ENCODE results near the gene GPR156. TPM values are rescaled to one million over a fixed set of nuclear protein-coding genes. Genes with fewer than 3 reads are reported as not detected.
"Not testable (repeated sequence)": the region's sequence is repeated elsewhere in the genome, so short reads cannot be mapped to it uniquely, and the experiment has no call there.

The GPR156 gene
- total RNA-seq, 1 donor from 2014 or later, result 0.41 TPM

- no peak for DNase-seq (ENCODE audit: low spot score, unreplicated experiment)
- Mint-ChIP-seq H3K36me3 (ENCODE audit: insufficient read depth) (no peaks in the 10 kb centered on the region), H3K27me3 (peaks cover 7% of the 10 kb centered on the region), H3K4me3 (ENCODE audit: low read depth) (no peak overlapping the region), H3K4me1 (ENCODE audit: low read depth) (peaks cover 6% of the 10 kb centered on the region), H3K27ac (no peak overlapping the region), H3K9me3 (ENCODE audit: low read depth) (no peaks in the 10 kb centered on the region)
- TF ChIP-seq CTCF (IDR thresholded peaks at IDR 0.05; ENCODE audit: unreplicated experiment), result no peak
Observed at GRCh38 chr3:120299403-120299802, 14.4 kb upstream of the GPR156 start.

- no peaks in the 10 kb centered on the region for H3K36me3 Mint-ChIP-seq (ENCODE audit: insufficient read depth)
- no peak overlapping the region for H3K4me3 Mint-ChIP-seq (ENCODE audit: low read depth)
- H3K27me3 Mint-ChIP-seq, result peaks cover 7% of the 10 kb centered on the region
- H3K27ac Mint-ChIP-seq, result no peak overlapping the region
- peaks cover 6% of the 10 kb centered on the region for H3K4me1 Mint-ChIP-seq (ENCODE audit: low read depth)
- peaks cover 1% of the 10 kb centered on the region for H3K9me3 Mint-ChIP-seq (ENCODE audit: low read depth)
- TF ChIP-seq CTCF (IDR thresholded peaks at IDR 0.05; ENCODE audit: unreplicated experiment), result no peak
- DNase-seq (ENCODE audit: low spot score, unreplicated experiment), result no peak
Observed at GRCh38 chr3:120298996-120299395, 14.0 kb upstream of the GPR156 start.

DNA sequence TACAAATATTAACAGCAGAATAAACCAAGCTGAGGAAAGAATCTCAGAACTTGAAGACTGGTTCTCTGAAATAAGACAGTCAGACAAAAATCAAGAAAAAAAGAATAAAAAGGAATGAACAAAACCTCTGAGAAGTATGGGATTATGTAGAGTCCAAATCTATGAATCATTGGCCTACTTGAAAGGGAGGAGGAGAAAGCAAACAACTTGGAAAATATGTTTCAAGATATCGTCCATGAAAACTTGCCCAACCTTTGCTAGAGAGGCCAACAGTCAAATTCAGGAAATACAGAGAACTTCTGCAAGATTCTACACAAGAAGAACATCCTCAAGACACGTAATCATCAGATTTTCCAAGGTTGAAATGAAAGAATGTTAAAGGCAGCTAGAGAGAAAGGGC is 6.5 kb upstream of the GPR156 start:
- H3K4me1 Mint-ChIP-seq (ENCODE audit: low read depth); H3K27ac Mint-ChIP-seq; H3K4me3 Mint-ChIP-seq (ENCODE audit: low read depth); DNase-seq (ENCODE audit: low spot score, unreplicated experiment); H3K36me3 Mint-ChIP-seq (ENCODE audit: insufficient read depth): not testable (repeated sequence)
- Mint-ChIP-seq H3K27me3 (peaks cover 21% of the 10 kb centered on the region), H3K9me3 (ENCODE audit: low read depth) (peaks cover 12% of the 10 kb centered on the region)

DNA sequence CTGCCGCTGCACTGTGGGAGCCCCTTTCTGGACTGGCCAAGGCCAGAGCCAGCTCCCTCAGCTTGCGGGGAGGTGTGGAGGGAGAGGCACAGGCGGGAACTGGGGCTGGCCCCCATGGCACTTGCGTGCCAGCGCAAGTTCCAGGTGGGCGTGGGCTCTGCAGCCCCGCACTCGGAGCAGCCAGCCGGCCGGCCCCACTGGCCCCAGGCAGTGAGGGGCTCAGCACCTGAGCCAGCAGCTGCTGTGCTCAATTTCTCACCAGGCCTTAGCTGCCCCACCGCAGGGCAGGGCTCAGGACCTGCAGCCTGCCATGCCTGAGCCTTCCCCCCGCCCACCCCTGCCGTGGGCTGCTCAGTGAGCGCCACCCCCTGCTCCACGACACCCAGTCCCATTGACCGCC is 4.6 kb upstream of the GPR156 start:
- no peak overlapping the region for H3K27ac Mint-ChIP-seq
- no peaks in the 10 kb centered on the region for H3K4me1 Mint-ChIP-seq (ENCODE audit: low read depth)
- no peak for TF ChIP-seq CTCF (IDR thresholded peaks at IDR 0.05; ENCODE audit: unreplicated experiment)
- H3K27me3 Mint-ChIP-seq, result peaks cover 32% of the 10 kb centered on the region
- peaks cover 12% of the 10 kb centered on the region for H3K9me3 Mint-ChIP-seq (ENCODE audit: low read depth)
- H3K36me3 Mint-ChIP-seq (ENCODE audit: insufficient read depth), result no peaks in the 10 kb centered on the region
- H3K4me3 Mint-ChIP-seq (ENCODE audit: low read depth), result no peak overlapping the region
- DNase-seq (ENCODE audit: low spot score, unreplicated experiment), result no peak

GRCh38 chr3:120286465-120286864 is 1.4 kb upstream of the GPR156 start:
- no peak for TF ChIP-seq CTCF (IDR thresholded peaks at IDR 0.05; ENCODE audit: unreplicated experiment)
- no peaks in the 10 kb centered on the region for H3K9me3 Mint-ChIP-seq (ENCODE audit: low read depth)
- H3K27ac Mint-ChIP-seq, result no peak overlapping the region
- H3K4me3 Mint-ChIP-seq (ENCODE audit: low read depth), result no peak overlapping the region
- DNase-seq (ENCODE audit: low spot score, unreplicated experiment), result no peak
- peaks cover 63% of the 10 kb centered on the region for H3K27me3 Mint-ChIP-seq
- H3K36me3 Mint-ChIP-seq (ENCODE audit: insufficient read depth), result no peaks in the 10 kb centered on the region
- no peaks in the 10 kb centered on the region for H3K4me1 Mint-ChIP-seq (ENCODE audit: low read depth)

DNA sequence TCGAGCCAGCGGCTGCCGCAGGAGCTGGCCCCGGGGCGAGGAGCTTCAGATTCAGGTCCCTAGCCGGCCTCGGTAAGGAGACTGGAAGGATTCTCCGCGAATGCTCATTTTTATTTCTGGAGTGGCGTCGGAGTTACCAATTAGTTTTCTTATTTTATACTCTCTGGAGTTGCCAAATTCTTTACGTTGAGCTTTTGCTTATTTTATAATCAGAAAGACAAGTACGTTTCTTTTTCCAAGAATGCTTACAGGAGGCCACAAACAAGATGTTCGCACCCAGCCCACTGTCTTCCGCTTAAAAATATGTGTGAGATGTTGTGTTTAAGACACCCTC is 453 bp upstream of the GPR156 start:
- Mint-ChIP-seq H3K9me3 (ENCODE audit: low read depth) (no peaks in the 10 kb centered on the region), H3K27me3 (peaks cover 70% of the 10 kb centered on the region), H3K36me3 (ENCODE audit: insufficient read depth) (no peaks in the 10 kb centered on the region), H3K4me3 (ENCODE audit: low read depth) (peak overlapping the region; percentile 55), H3K4me1 (ENCODE audit: low read depth) (no peaks in the 10 kb centered on the region), H3K27ac (no peak overlapping the region)
- DNase-seq (ENCODE audit: low spot score, unreplicated experiment), result no peak
- TF ChIP-seq CTCF (IDR thresholded peaks at IDR 0.05; ENCODE audit: unreplicated experiment), result no peak
